ENCODE data around the gene FANCE.

DNA sequence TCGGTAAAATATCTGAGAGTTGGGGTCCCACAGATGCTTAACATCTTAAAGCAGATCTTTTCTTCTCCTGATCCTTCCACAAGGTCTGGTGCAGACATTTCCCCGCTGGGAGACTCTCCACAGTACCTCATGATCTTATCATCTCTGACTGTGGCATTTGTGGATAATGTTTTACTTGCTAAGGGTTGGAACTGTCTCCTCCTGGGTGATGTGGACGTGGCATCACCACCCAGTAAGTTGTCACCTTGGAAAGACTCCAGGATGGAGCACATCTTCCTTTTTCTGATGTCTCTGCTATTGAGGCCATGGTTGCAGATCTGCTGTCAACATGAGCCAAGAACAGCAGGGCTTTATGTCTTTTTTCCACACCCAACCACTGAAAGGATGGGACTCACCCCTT is 42.0 kb upstream of the FANCE start:
- TF ChIP-seq CTCF (IDR thresholded peaks at IDR 0.05; ENCODE audit: insufficient read depth, low read length, poor library complexity, severe bottlenecking) = no peak
- TF ChIP-seq EZH2phosphoT487 (conservative IDR thresholded peaks at IDR 0.05; ENCODE audit: low read length) = no peak

Measured in SU-DHL-6 (cell line).